Fibroblast of skin of left biceps (primary cell): Measurements from ENCODE around the gene YIF1A.

Experiments used
- DNase-seq, 2 experiments: peaks; one replicate each; pipeline ENCODE4 v3.0.0-alpha.2; 2013; ENCODE audit warnings: low read depth in 2 of 2

The YIF1A gene, protein sequence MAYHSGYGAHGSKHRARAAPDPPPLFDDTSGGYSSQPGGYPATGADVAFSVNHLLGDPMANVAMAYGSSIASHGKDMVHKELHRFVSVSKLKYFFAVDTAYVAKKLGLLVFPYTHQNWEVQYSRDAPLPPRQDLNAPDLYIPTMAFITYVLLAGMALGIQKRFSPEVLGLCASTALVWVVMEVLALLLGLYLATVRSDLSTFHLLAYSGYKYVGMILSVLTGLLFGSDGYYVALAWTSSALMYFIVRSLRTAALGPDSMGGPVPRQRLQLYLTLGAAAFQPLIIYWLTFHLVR

GRCh38 chr11:66288671-66289547 is at the start of gene YIF1A:
Gene YIF1A, minus strand, starts transcription at chr11:66289143. Its CDS starts 158 bp downstream, at chr11:66288985.
- DNase-seq, result peak; percentile 99

- no peak for DNase-seq
Measured at GRCh38 chr11:66337103-66337899, 48.4 kb upstream of the YIF1A start.

DNA sequence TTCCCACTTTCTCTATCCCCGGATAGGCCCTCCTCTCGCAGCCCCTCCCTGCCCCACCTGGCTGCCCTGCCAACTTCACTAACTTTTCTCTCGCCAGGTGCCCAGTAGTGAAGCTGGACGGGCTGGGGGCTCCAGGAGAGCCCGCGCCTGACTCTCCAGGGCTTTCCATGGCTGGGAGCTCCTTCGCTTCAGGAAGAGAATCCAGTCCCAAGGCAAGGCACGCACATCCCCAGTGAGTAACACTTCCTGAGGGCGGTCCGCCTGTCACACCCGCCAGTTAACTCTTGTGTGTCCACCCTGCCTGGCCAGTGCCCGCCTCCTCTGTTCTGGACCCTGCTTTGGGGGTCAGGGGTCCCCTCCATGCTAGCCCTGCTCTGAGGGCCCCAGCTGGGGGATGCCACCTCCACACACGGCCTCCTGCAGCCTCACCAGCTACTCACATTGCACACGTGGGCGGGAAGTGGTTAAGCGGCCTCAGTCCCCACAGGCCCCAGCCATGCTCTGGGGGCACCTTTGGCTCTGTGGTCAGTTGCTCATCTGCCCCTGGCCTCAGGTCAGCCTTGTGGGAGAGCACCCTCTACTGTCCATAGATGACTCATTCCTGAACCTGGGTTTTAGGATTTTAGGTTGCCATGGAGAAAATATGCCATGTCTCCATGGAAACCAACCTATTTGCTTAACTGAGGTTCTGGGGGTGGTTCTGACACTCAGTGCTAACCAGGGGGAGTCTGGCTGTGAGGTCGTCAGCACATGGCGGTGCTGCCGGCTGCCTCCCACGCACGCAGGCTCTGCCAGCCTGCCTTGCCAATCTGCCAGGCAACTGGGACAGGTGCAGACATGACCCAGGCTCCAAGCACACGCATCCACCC is 47.5 kb upstream of the YIF1A start, which contains the start of gene RIN1:
Gene RIN1, minus strand, starts transcription at position 201 of the 869 bp plus-strand sequence. Its CDS starts 32 bp downstream, at position 169.
- DNase-seq, result peak; percentile 36 to 47

DNA sequence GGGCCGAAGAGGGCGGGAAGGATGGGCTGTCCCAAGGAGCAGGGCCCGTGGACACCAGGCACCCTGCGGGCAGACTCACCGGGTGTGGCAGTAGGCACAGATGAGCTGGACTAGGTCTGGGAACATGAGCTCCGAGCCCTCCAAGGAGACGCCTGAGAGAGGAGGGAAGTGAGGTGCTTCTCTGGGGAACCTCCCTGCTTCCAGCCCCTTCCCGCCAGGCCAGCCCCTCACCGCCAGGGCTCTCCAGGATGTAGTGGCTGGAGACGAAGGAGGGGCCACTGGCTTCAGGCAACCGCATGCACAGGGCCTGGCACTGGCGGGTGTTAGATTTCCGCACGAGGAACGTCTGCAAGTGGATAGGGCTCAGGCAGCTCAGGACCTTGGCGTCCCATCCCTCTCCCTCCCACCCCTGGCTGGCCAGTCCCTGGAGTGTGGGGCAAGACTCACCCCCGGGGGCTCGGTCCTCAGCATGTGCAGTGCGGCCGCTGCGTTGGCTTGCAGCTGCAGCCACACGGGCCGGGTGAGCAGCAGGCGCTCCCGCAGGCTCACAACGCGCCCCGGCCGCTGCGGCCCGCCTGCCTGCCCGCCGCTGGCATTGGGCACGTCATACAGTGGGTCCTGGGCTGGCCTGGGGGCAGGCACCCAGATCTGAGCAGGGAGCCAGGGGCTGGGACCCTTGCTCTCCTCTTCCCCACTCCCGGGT is 46.7 kb upstream of the YIF1A start:
- no peak for DNase-seq

- DNase-seq, result no peak
Measured at GRCh38 chr11:66334605-66335442, 45.9 kb upstream of the YIF1A start.

DNA sequence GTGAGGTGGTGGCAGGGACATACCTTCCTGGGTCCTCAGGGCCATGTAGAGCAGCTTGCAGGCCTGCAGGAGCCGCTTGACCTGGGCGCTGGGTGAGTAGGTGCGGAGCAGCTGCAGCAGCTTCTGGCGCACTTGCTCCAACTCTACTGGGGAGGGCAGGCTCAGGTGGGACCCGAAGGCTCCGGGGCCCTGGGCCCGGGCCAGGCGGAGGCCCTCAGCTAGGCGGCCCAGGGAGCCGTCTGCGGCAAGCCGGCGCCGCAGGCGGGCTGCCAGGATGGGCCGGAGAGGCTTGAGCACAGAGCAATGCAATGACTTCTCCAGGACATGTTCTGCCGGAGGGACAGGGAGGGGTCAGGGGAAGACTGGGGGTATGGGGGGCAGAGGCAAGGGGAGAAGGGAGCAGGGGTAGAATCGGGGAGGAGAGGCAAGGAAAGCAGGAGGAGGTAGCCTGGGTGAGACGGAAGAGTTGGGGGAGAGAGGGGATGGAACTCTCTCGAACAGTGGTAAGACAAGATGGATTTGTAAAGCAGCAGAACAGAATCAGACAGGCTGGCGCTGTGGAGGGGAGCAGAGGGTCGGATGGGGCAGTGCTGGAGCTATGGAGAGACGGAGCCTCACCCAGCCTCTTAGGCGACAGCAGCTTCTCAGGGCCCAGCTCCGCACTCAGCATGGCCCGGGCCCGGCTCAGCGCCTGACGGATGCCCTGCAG is 45.1 kb upstream of the YIF1A start:
- DNase-seq, result no peak

DNA sequence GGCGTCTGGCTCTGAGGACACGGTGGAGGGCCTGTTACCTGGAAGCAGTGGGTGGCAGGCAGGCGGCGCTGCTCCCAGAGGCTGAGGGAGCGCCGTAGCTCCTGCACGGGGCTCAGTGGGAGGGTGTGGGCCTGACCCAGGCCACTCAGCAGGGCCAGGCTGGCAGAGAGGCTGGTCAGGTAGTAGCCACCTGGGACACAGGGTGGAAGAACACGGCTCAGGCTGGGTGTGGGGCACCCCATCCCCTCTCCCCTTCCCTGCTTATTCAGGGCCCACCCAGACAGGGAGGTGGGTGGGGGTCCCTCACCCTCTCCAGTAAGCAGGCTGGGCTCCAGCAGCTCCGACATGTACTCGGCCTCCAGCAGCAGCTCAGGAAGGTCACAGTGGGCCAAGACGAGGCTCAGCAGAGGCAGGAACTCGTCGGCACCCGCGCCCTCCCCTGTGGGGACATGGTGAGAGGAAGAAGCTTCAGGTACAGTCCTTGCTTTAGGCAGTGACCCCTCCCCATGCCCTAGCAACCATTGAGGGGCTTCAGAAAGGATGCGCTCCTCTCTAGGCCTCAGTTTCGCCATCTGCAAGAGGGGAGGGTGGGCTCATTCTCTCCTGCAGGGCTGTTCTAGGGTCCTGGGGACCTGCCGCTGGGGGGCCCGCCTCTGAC is 44.4 kb upstream of the YIF1A start:
- DNase-seq, result no peak

DNA sequence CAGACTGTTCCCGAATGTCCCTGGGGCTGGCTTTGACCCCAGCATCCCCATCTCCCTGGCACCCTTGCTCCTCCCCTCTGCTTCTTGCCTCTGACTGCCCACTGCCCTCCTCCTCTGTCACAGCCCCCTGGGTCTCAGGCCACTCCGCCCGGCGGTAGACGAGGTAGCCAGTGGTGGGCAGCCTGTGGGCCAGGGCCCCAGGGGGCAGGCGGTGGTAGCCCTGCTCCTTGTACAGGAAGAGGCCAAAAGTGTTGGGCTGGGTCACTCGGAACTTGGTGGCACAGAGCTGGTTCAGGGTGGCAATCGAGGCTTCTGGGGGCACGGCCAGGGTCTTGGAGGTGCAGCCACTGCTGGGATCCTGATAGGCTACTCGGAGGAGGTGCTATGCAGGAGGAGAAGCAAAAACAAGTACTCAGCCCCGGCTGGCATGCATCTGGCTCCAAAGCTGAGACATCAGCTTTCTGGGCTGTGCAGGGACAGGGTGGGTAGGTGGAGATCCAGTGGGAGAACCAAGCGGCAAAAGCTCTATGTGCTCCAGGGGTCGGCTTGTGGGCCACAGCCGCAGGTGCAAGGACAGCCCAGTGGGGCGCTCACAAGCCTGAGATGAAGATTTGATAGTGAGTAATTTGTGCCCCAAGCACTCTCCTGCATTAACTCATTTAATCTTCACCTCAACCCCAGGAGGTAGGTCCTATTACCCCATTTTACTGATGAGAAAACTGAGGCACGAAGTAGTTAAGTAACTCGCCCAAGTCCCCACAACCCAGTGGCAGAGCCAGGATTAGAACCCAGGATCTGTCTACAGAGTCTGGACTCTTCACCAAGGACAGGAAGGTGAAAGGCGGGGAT is 43.7 kb upstream of the YIF1A start:
- no peak for DNase-seq

- DNase-seq, result no peak
Measured at GRCh38 chr11:66331542-66332370, 42.8 kb upstream of the YIF1A start.

GRCh38 chr11:66330931-66331330 is 42.0 kb upstream of the YIF1A start:
- DNase-seq, result no peak

- no peak for DNase-seq
Measured at GRCh38 chr11:66329165-66329673, 40.3 kb upstream of the YIF1A start.

DNA sequence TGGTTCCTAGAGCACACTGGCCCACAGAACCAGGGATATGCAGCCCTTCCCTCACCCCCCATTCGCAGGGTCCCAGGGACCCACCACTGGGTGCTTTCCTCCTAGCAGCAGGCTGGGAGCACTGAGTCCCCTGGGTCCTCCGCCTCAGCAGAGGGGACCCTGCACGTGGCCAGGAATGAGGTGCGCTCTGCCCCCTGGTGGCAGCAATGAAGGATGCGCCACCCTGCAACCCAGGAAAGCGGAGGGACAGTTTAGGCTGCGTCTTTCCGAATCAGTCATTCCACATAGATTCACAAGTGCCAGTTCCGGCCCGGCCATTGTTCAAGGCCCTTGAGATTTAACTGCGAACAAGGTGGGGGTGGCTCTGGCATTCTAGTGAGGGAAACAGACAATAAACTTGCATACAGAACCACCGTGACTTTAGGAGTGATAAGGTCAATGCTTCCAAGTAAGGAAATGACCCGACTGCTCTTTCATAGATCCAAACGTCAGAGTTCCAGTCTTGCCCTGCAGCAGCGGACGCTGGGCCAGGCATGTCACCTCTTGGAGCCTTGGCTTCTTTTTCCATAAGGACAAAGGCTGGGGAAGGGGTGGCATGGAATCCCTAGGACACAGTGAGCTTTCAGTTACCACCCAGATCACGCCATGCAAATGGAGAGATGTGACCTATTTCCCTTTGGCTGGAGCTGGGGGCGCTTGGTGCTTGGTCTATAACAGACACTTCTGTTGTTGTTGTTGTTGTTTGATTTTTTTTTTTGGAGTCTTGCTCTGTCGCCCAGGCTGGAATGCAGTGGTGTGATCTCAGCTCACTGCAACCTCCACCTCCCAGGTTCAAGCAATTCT is 39.6 kb upstream of the YIF1A start:
- peak; percentile 35 for DNase-seq

DNA sequence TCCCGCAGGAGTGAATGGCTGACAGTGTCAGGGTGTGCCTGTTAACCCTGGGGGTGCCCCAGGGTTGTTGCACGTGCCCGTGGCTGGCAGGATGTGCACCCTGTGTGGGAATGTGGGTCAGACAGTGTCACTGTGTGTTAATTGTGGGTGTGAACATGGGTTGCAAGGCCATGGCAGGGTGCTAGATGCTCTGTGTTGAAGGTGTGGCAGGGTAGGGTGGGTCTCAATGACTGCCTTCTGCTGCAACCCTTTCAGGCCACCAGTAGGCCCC is 39.0 kb upstream of the YIF1A start:
- DNase-seq, result no peak

GRCh38 chr11:66327171-66328030 is 38.5 kb upstream of the YIF1A start:
- DNase-seq, result peak in 1 of 2 experiments; percentile 37
